SH-SY5Y (cell line): ENCODE results near the gene KCNV2.

ENCODE experiments used
- GATA2 ChIP-seq: IDR thresholded peaks from 2 replicates; pipeline ENCODE4 v1.6.1; 2011; ENCODE audit warnings: mild to moderate bottlenecking, low read depth, low read length
- GATA3 ChIP-seq: IDR thresholded peaks from 2 replicates; pipeline ENCODE4 v1.6.1; 2011; ENCODE audit warnings: low read depth, mild to moderate bottlenecking, low read length, moderate library complexity

DNA sequence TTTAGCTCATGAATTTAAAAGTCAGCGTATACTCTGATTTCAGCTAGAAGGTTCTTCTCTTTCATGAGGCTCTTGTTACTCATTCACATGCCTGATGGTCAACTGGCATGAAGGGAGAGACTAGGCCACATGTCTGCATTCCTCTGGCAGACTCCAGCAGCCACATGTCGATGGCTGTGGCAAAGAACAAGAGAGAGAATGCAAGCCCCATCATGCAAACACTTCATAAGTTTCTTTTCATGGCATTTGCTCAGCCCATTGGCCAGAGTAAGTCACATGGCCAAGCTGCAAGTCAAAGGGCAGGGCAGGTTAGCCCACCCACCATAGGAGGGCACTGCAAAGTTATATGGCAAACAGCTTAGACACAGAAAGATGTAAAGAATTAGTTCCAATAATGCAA is 5.4 kb downstream of the KCNV2 start:
- no peak for TF ChIP-seq GATA2
- TF ChIP-seq GATA3: no peak
